DMS 273 (cell line): ENCODE measurements around the gene PPP1R12C.
A peak's percentile ranks its signal among the peaks of the same experiment; 100 is the strongest.
"Not testable (repeated sequence)": the region's sequence is repeated elsewhere in the genome, so short reads cannot be mapped to it uniquely, and the experiment has no call there.

Source experiments
- DNase-seq: peaks from one replicate; lab custom pipeline; 2025; ENCODE audit not compliant: unreplicated experiment; lab: John Stamatoyannopoulos, UW

The PPP1R12C gene

GRCh38 chr19:55112246-55112776 lies 5.1 kb downstream of the PPP1R12C start:
- DNase-seq = no peak

GRCh38 chr19:55111238-55111831 lies 6.1 kb downstream of the PPP1R12C start:
- DNase-seq = no peak

DNA sequence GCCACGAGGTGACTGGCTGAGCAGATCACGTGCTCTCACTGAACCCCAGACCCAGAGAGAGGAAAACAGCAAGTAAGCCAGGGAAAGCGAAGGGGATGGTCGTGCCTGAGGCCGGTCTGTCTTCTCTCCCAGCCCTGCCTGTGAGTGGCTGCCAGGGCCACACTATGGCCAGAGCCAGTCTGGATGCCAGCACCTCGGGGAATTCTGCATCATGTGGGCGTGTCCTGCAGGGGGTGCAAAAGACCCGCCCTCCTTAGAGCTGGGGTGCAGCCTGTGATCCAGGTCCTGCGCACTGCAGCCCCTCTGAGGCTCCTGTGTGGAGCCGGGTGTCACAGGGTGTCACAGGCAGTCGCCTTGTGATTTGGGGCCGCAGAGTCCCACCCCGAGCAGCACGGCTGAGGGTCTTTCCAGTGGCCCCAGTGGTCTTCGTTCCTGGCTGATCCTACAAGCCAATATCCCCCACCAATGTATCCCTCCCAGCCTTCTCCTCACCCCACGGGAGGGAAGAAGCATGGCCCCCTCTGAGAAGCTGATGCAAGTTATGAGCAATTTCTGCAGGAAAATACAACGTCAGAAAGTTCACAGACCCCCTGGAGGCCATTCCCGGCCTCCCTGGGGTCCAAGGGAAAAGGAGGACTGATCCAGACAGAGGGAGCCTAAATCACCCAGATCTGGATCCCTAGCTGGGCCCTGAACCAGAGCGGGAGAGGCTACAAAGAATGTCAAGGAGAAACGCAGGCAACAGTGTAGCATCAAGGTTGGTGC lies 7.7 kb downstream of the PPP1R12C start:
- no peak for DNase-seq

DNA sequence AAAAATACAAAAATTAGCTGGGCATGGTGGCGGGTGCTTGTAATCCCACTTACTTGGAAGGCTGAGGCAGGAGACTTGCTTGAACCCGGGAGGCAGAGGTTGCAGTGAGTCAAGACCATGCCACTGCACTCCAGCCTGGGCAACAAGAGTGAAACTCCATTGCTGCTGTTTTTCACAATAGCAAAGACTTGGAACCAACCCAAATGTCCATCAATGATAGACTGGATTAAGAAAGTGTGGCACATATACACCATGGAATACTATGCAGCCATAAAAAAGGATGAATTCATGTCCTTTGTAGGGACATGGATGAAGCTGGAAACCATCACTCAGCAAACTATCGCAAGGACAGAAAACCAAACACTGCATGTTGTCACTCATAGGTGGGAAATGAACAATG lies 10.2 kb downstream of the PPP1R12C start:
- DNase-seq = not testable (repeated sequence)

DNA sequence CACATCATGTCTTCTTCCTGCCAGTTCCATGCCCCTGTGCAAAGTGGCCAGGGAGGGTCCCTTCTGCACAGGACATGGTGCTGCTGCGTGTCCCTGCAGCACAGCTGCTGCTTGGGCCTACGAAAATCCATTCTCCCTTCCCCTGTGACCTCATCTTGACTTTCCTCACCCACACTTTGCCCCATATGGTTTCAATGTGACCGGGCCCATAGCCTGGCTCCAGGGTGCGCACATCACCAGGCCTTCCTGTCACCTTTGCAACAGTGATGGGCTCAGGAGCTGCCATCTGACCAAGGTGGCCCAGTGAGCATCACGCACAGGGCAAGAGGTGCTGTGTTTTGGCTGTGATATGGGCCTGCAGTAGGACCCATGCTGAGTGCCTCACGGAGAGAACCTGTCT lies 10.8 kb downstream of the PPP1R12C start:
- DNase-seq = no peak

DNA sequence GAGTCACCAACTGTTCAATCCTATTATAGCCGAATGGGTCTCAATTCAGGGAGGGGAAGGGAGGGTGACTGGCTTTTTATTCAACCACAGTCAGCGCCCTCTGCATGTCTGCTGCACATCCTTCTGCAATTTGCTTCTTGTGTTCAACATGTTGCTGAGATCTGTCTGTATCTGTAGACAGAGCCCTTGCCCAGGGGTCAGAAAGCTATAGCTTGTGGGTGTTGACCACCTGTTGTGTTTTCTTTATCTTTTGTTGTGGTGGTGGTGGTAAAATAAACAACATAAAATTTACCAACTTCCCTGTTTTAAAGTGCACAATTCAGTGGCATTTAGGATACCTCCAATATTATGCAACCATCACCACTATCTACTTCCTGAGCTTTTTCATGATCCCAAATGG lies 12.2 kb downstream of the PPP1R12C start:
- DNase-seq = no peak

- DNase-seq = no peak
These were observed 14.2 kb downstream of the PPP1R12C start for GRCh38 chr19:55103190-55103589.

DNA sequence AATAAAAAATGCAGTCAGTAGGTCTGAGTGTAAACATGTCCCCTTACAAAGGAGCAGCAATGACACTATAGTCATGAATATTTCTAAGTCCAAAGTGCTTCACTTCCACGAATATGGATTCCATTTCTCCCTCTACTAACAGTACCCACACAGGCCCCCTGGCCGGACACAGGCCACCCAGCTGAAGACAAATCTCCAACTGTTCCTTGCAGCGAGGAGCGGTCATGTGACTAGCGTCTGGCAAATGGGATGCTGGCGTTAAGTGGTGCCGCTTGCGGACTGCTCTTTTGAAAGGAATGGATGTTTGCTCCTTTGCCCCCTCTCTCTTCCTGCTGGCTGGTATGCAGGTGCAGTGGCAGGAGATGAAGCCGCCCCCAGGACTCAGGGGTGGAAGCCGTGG lies 16.2 kb downstream of the PPP1R12C start:
- no peak for DNase-seq

DNA sequence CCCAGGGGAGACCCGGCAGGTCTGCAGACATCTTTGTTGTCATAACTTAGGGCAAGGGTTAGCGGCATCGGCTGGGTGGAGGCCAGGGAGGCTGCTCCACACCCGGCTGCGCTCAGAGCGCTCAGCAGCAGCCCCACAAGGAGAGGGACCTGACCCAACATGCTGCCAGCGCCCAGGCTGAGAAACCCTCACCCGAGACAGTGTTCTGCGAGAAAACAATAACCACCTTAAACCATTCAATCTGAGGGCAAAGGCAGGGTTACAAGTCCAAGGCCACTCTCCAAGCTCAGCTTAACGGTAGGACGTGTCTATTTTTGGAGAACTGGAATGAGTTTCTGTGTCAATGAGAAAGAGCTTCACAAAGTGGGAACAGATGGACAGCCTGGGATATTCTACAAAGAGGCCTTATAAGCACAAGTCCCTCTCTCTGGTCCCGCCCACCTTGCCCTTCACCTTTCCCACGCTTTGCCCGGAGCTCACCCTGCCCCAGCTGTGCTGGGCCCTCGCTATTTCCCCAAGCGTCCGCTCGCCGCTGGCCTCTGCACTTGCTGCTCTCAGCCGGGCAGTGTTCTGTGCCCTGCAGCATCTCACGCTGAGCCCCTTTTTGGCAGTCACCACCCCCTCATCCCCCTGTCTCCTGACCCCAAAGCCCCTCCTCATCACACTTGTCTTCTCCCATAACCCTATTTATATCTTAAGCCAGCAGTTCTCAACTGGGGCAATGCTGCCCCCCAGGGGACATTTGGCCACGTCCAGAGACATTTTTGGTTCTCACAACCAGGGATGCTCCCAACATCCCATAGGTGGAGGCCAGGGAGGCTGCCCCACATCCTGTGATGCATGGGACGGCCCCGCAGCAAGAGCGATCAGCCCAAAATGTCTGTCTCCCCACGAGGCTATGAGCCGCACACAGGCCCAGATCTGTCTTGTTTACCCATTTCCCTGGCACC lies 17.6 kb downstream of the PPP1R12C start:
- peak; percentile 32 for DNase-seq

- DNase-seq = no peak
These were observed 18.5 kb downstream of the PPP1R12C start for GRCh38 chr19:55098716-55099556.

GRCh38 chr19:55097864-55098715 lies 19.3 kb downstream of the PPP1R12C start:
- DNase-seq = no peak

- peak; percentile 38 for DNase-seq
These were observed 21.3 kb downstream of the PPP1R12C start for GRCh38 chr19:55096061-55096701.

DNA sequence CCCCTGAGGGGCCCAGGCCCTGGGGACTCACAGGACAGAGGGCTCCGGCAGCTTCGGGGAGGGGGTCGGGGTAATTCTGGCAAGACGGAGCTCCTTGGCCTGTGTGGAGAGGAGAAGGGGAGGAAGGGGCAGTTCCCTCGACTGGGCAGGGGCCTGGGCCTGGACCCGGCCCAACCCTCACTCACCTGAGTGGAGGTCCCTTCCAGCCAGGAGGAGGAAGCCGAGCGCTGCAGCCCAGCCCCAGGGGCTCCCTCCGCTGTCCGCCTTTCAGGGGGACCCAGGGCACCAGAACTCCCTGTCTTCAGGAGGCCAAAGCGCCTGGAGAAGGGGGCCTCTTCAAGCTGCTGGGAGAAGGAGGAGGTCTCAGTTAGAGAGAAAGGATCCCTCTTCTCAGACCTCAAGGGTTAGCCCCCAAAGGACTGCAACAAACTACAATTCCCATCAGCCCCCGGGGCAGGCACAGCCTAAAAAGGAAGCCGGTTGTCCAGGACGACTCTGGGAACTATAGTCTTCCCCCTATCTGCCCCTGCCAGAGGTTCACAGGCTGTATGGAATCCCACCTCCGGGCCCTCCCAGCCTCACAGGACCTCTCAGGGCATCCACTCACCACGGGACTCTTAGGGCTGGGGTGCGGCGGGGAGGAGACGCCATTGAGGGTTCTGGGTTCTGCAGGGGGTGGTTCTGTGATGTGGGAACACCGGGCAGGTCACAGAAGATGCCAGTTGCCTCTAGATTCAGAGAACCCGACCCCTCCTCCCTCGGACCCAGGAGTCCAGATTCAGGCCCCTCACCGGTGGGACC lies 22.0 kb downstream of the PPP1R12C start:
- peak; percentile 57 for DNase-seq

- DNase-seq = no peak
These were observed 22.8 kb downstream of the PPP1R12C start for GRCh38 chr19:55094456-55095259.

- DNase-seq = no peak
These were observed 24.8 kb downstream of the PPP1R12C start for GRCh38 chr19:55092423-55093318.

GRCh38 chr19:55091955-55092354 lies 25.5 kb downstream of the PPP1R12C start:
- no peak for DNase-seq
